ENCODE data around the gene OR8G1.

Gene OR8G1

GRCh38 chr11:124285610-124286344 is 44.9 kb downstream of the OR8G1 start:
- DNase-seq, result no peak
- H3K9me3 ChIP-seq (ENCODE audit: control insufficient read depth, low read length), result no peaks in the 10 kb centered on the region
- H3K36me3 ChIP-seq (ENCODE audit: control insufficient read depth, insufficient read depth, low read length), result no peaks in the 10 kb centered on the region
- H3K27me3 ChIP-seq (replicated peaks; ENCODE audit: control insufficient read depth, insufficient read depth, low read length, poor library complexity, severe bottlenecking), result no peaks in the 10 kb centered on the region
- no peaks in the 10 kb centered on the region for H3K4me1 ChIP-seq (ENCODE audit: control insufficient read depth, insufficient read depth, low read length, poor library complexity, severe bottlenecking)
- no peak overlapping the region for H3K27ac ChIP-seq (ENCODE audit: insufficient read depth, low read length, poor library complexity, severe bottlenecking)
- H3K4me3 ChIP-seq (ENCODE audit: insufficient read depth, low read depth, low read length, poor library complexity, severe bottlenecking), result no peak overlapping the region

GRCh38 chr11:124294687-124295086 is 53.8 kb downstream of the OR8G1 start:
- no peak overlapping the region for H3K4me3 ChIP-seq (ENCODE audit: insufficient read depth, low read depth, low read length, poor library complexity, severe bottlenecking)
- no peaks in the 10 kb centered on the region for H3K36me3 ChIP-seq (ENCODE audit: control insufficient read depth, insufficient read depth, low read length)
- no peak for DNase-seq
- H3K4me1 ChIP-seq (ENCODE audit: control insufficient read depth, insufficient read depth, low read length, poor library complexity, severe bottlenecking), result no peaks in the 10 kb centered on the region
- H3K9me3 ChIP-seq (ENCODE audit: control insufficient read depth, low read length), result no peaks in the 10 kb centered on the region
- H3K27ac ChIP-seq (ENCODE audit: insufficient read depth, low read length, poor library complexity, severe bottlenecking), result no peak overlapping the region
- H3K27me3 ChIP-seq (replicated peaks; ENCODE audit: control insufficient read depth, insufficient read depth, low read length, poor library complexity, severe bottlenecking), result no peaks in the 10 kb centered on the region

GRCh38 chr11:124296016-124296415 is 55.1 kb downstream of the OR8G1 start:
- Histone ChIP-seq H3K4me1 (ENCODE audit: control insufficient read depth, insufficient read depth, low read length, poor library complexity, severe bottlenecking) (no peaks in the 10 kb centered on the region), H3K27me3 (replicated peaks; ENCODE audit: control insufficient read depth, insufficient read depth, low read length, poor library complexity, severe bottlenecking) (no peaks in the 10 kb centered on the region), H3K9me3 (ENCODE audit: control insufficient read depth, low read length) (no peaks in the 10 kb centered on the region), H3K4me3 (ENCODE audit: insufficient read depth, low read depth, low read length, poor library complexity, severe bottlenecking) (no peak overlapping the region), H3K36me3 (ENCODE audit: control insufficient read depth, insufficient read depth, low read length) (no peaks in the 10 kb centered on the region), H3K27ac (ENCODE audit: insufficient read depth, low read length, poor library complexity, severe bottlenecking) (no peak overlapping the region)
- no peak for DNase-seq

- no peaks in the 10 kb centered on the region for H3K27me3 ChIP-seq (replicated peaks; ENCODE audit: control insufficient read depth, insufficient read depth, low read length, poor library complexity, severe bottlenecking)
- H3K4me3 ChIP-seq (ENCODE audit: insufficient read depth, low read depth, low read length, poor library complexity, severe bottlenecking), result no peak overlapping the region
- no peaks in the 10 kb centered on the region for H3K4me1 ChIP-seq (ENCODE audit: control insufficient read depth, insufficient read depth, low read length, poor library complexity, severe bottlenecking)
- no peaks in the 10 kb centered on the region for H3K36me3 ChIP-seq (ENCODE audit: control insufficient read depth, insufficient read depth, low read length)
- no peaks in the 10 kb centered on the region for H3K9me3 ChIP-seq (ENCODE audit: control insufficient read depth, low read length)
- no peak overlapping the region for H3K27ac ChIP-seq (ENCODE audit: insufficient read depth, low read length, poor library complexity, severe bottlenecking)
- DNase-seq, result no peak
Observed at GRCh38 chr11:124297921-124298320, 57.0 kb downstream of the OR8G1 start.

GRCh38 chr11:124301548-124301947 is 60.7 kb downstream of the OR8G1 start:
- Histone ChIP-seq H3K36me3 (ENCODE audit: control insufficient read depth, insufficient read depth, low read length) (no peaks in the 10 kb centered on the region), H3K9me3 (ENCODE audit: control insufficient read depth, low read length) (no peaks in the 10 kb centered on the region), H3K27me3 (replicated peaks; ENCODE audit: control insufficient read depth, insufficient read depth, low read length, poor library complexity, severe bottlenecking) (no peaks in the 10 kb centered on the region), H3K4me3 (ENCODE audit: insufficient read depth, low read depth, low read length, poor library complexity, severe bottlenecking) (no peak overlapping the region), H3K27ac (ENCODE audit: insufficient read depth, low read length, poor library complexity, severe bottlenecking) (no peak overlapping the region), H3K4me1 (ENCODE audit: control insufficient read depth, insufficient read depth, low read length, poor library complexity, severe bottlenecking) (no peaks in the 10 kb centered on the region)
- no peak for DNase-seq

GRCh38 chr11:124302347-124303125 is 61.6 kb downstream of the OR8G1 start:
- Histone ChIP-seq H3K4me3 (ENCODE audit: insufficient read depth, low read depth, low read length, poor library complexity, severe bottlenecking) (no peak overlapping the region), H3K27me3 (replicated peaks; ENCODE audit: control insufficient read depth, insufficient read depth, low read length, poor library complexity, severe bottlenecking) (no peaks in the 10 kb centered on the region), H3K36me3 (ENCODE audit: control insufficient read depth, insufficient read depth, low read length) (no peaks in the 10 kb centered on the region), H3K9me3 (ENCODE audit: control insufficient read depth, low read length) (no peaks in the 10 kb centered on the region), H3K27ac (ENCODE audit: insufficient read depth, low read length, poor library complexity, severe bottlenecking) (no peak overlapping the region), H3K4me1 (ENCODE audit: control insufficient read depth, insufficient read depth, low read length, poor library complexity, severe bottlenecking) (no peaks in the 10 kb centered on the region)
- no peak for DNase-seq

Measured in effector memory CD4-positive, alpha-beta T cell (primary cell).